ENCODE results near the gene ABCF3.

The ABCF3 gene

GRCh38 chr3:184168363-184169120 lies 17.5 kb upstream of the ABCF3 start:
- TF ChIP-seq ZNF266 (tag by site-specific recombination; IDR thresholded peaks at IDR 0.05; ENCODE audit: low read depth) (no peak), ZNF549 (tag by site-specific recombination; IDR thresholded peaks at IDR 0.05) (no peak), ZNF610 (tag by site-specific recombination; IDR thresholded peaks at IDR 0.05; ENCODE audit: borderline replicate concordance) (no peak), ZNF394 (tag by site-specific recombination; IDR thresholded peaks at IDR 0.05; ENCODE audit: borderline replicate concordance) (no peak)
- CTCF ChIA-PET, result no interaction called here
- Histone ChIP-seq H3K9me3 (ENCODE audit: control insufficient read depth, insufficient read depth, low read depth, low read length) (no peaks in the 10 kb centered on the region), H3K4me3 (ENCODE audit: low read depth, low read length) (no peak overlapping the region), H3K4me1 (ENCODE audit: control insufficient read depth, insufficient read depth, low read length) (no peaks in the 10 kb centered on the region), H3K36me3 (ENCODE audit: control insufficient read depth in 2 of 2, insufficient read depth in 1 of 2, low read length in 2 of 2) (peaks cover 0 to 94% of the 10 kb centered on the region in 2 experiments; a peak in 2 of 3 replicates), H3K27ac (ENCODE audit: extremely low read depth, low read depth, low read length) (no peak overlapping the region)
- POLR2A ChIA-PET, result interaction anchor here (0.6 to 1.2 kb wide), 2 partner anchors 13 to 16 kb away, joined by 3 to 5 read pairs; partner anchors contain the start of gene DVL3

DNA sequence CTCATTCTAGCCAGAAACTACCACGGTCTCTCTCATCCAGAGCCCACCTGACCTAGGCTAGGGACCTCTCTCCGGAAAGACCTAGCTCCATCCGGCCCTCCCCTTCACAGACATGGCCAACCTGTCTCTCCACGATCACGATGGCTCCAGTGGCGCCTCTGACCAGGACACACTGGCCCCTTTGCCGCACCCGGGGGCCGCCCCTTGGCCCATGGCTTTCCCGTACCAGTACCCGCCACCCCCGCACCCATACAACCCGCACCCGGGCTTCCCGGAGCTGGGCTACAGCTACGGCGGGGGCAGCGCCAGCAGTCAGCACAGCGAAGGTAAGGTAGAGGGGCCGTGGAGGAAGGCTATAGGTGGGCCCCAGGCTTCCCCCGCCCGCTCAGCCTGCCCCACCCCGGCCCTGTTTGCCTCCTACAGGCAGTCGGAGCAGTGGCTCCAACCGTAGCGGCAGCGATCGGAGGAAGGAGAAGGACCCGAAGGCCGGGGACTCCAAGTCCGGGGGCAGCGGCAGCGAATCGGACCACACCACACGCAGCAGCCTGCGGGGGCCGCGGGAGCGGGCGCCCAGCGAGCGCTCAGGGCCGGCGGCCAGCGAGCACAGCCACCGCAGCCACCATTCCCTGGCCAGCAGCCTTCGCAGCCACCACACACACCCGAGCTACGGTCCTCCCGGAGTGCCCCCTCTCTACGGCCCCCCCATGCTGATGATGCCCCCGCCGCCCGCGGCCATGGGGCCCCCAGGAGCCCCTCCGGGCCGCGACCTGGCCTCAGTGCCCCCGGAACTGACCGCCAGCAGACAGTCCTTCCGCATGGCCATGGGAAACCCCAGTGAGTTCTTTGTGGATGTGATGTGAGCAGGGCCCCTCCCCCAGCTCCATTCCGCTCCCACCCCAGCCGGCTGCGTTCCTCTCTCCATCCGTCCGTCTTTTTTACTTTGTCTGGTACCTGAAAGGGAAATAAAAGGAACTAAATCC lies 15.8 kb upstream of the ABCF3 start:
- TF ChIP-seq ZNF692 (tag by site-specific recombination; IDR thresholded peaks at IDR 0.05) (no peak), ZNF266 (tag by site-specific recombination; IDR thresholded peaks at IDR 0.05; ENCODE audit: low read depth) (no peak), ZNF510 (tag by site-specific recombination; IDR thresholded peaks at IDR 0.05; ENCODE audit: insufficient replicate concordance) (no peak)
- TF ChIP-seq, protein P1, sequence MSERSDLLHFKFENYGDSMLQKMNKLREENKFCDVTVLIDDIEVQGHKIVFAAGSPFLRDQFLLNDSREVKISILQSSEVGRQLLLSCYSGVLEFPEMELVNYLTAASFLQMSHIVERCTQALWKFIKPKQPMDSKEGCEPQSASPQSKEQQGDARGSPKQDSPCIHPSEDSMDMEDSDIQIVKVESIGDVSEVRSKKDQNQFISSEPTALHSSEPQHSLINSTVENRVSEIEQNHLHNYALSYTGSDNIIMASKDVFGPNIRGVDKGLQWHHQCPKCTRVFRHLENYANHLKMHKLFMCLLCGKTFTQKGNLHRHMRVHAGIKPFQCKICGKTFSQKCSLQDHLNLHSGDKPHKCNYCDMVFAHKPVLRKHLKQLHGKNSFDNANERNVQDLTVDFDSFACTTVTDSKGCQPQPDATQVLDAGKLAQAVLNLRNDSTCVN (tag by site-specific recombination; optimal IDR thresholded peaks at IDR 0.05), result no peak
- Histone ChIP-seq H3K4me1 (ENCODE audit: control insufficient read depth, insufficient read depth, low read length) (no peaks in the 10 kb centered on the region), H3K36me3 (ENCODE audit: control insufficient read depth in 2 of 2, insufficient read depth in 1 of 2, low read length in 2 of 2) (peaks cover 0 to 77% of the 10 kb centered on the region in 2 experiments; a peak in 2 of 3 replicates), H3K27ac (ENCODE audit: extremely low read depth, low read depth, low read length) (no peak overlapping the region), H3K9me3 (ENCODE audit: control insufficient read depth, insufficient read depth, low read depth, low read length) (no peaks in the 10 kb centered on the region), H3K4me3 (ENCODE audit: low read depth, low read length) (no peak overlapping the region)
- CTCF ChIA-PET, result no interaction called here
- POLR2A ChIA-PET, result interaction anchor here (1.2 kb wide), 1 partner anchor 14 kb away, joined by 3 read pairs; the partner anchor contains the start of gene DVL3

DNA sequence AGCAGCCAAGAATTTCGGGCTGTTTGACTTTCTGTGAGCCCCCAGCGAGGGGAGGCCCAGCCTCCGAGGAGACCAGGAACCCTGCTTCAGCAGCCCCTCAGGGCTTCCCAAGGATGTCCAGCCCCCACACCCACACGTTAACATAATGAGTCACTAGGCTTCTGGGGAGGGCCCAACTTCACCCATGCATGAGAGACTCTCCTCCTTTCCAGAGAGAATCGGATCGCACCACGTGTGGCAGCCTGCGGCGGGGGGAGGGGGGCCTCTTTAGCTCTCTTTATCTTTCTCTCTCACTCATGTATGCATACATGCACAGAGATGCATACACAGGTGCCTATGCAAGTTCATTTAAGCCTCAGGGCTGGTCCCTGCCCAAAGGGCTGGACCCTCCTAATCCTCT lies 14.4 kb upstream of the ABCF3 start:
- no peaks in the 10 kb centered on the region for H3K9me3 ChIP-seq (ENCODE audit: control insufficient read depth, insufficient read depth, low read depth, low read length)
- no peak overlapping the region for H3K27ac ChIP-seq (ENCODE audit: extremely low read depth, low read depth, low read length)
- H3K4me1 ChIP-seq (ENCODE audit: control insufficient read depth, insufficient read depth, low read length), result no peaks in the 10 kb centered on the region
- POLR2A ChIA-PET, result no interaction called here
- peaks cover 0 to 64% of the 10 kb centered on the region in 2 experiments; a peak in 2 of 3 replicates for H3K36me3 ChIP-seq (ENCODE audit: control insufficient read depth in 2 of 2, insufficient read depth in 1 of 2, low read length in 2 of 2)
- no peak overlapping the region for H3K4me3 ChIP-seq (ENCODE audit: low read depth, low read length)
- CTCF ChIA-PET, result no interaction called here
- no peak for TF ChIP-seq ZNF639 (tag by site-specific recombination; IDR thresholded peaks at IDR 0.05)
- no peak for TF ChIP-seq ZNF585B (tag by site-specific recombination; IDR thresholded peaks at IDR 0.05)
- no peak for TF ChIP-seq ZFP41 (tag by site-specific recombination; IDR thresholded peaks at IDR 0.05; ENCODE audit: borderline replicate concordance)
- peak; percentile 60; the same call in 1 of the 2 replicates for TF ChIP-seq ZFHX2 (tag by site-specific recombination; conservative IDR thresholded peaks at IDR 0.05)
- TF ChIP-seq, protein P2, sequence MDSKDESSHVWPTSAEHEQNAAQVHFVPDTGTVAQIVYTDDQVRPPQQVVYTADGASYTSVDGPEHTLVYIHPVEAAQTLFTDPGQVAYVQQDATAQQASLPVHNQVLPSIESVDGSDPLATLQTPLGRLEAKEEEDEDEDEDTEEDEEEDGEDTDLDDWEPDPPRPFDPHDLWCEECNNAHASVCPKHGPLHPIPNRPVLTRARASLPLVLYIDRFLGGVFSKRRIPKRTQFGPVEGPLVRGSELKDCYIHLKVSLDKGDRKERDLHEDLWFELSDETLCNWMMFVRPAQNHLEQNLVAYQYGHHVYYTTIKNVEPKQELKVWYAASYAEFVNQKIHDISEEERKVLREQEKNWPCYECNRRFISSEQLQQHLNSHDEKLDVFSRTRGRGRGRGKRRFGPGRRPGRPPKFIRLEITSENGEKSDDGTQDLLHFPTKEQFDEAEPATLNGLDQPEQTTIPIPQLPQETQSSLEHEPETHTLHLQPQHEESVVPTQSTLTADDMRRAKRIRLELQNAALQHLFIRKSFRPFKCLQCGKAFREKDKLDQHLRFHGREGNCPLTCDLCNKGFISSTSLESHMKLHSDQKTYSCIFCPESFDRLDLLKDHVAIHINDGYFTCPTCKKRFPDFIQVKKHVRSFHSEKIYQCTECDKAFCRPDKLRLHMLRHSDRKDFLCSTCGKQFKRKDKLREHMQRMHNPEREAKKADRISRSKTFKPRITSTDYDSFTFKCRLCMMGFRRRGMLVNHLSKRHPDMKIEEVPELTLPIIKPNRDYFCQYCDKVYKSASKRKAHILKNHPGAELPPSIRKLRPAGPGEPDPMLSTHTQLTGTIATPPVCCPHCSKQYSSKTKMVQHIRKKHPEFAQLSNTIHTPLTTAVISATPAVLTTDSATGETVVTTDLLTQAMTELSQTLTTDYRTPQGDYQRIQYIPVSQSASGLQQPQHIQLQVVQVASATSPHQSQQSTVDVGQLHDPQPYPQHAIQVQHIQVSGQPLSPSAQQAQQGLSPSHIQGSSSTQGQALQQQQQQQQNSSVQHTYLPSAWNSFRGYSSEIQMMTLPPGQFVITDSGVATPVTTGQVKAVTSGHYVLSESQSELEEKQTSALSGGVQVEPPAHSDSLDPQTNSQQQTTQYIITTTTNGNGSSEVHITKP (tag by site-specific recombination; IDR thresholded peaks at IDR 0.05), result peak; percentile 79
